Omental fat pad (tissue), 4 donors: Measurements from ENCODE around the gene PTGDR2. TPM values are rescaled to one million over a fixed set of nuclear protein-coding genes. Genes with fewer than 3 reads are reported as not detected.

ENCODE experiments used
- ATAC-seq: fragments of 150-250 bp; one replicate; pipeline ENCODE4 v1.9.1; 2016; ENCODE audit warnings: mild to moderate bottlenecking, moderate library complexity; ENCODE audit not compliant: low FRiP score
- DNase-seq: peaks from one replicate; pipeline ENCODE4 v3.0.0-alpha.2; 2019; ENCODE audit warnings: low spot score
- CTCF ChIP-seq, 3 donors: fragments of 450-650 bp; IDR thresholded peaks; one replicate each; pipeline ENCODE4 v1.5.1; 2016 to 2017; ENCODE audit warnings: antibody characterized with exemption in 3 of 3, mild to moderate bottlenecking in 3 of 3, moderate library complexity in 2 of 3
- total RNA-seq, 4 donors: library from RNA; depleted of rRNA; stranded (reverse); fragments of >200 nt; gene quantifications; one replicate each; pipeline ENCODE4 v1.1.0, GENCODE V29; 2016

Gene PTGDR2
- 1 to 10 TPM in 1 of 4 donors, under 1 TPM in 1, not detected in 2; 0.28 to 1.1 TPM for total RNA-seq

GRCh38 chr11:60855726-60856633, at the start of gene PTGDR2:
TSS of gene PTGDR2 (minus strand) at chr11:60855950. CDS start at chr11:60853722, 2,228 bp downstream.
- no peak for TF ChIP-seq CTCF (IDR thresholded peaks at IDR 0.05)
- no peak for DNase-seq
- no peak for ATAC-seq

GRCh38 chr11:60905047-60905446, 49.3 kb upstream of the PTGDR2 start:
- TF ChIP-seq CTCF (IDR thresholded peaks at IDR 0.05) = no peak
- DNase-seq (no peak), ATAC-seq (no peak)

GRCh38 chr11:60902625-60903024, 46.9 kb upstream of the PTGDR2 start:
- DNase-seq (no peak), ATAC-seq (no peak)
- TF ChIP-seq CTCF (IDR thresholded peaks at IDR 0.05) = no peak

- no peak for ATAC-seq
- TF ChIP-seq CTCF (IDR thresholded peaks at IDR 0.05) = no peak
- no peak for DNase-seq
Observed at GRCh38 chr11:60900673-60901404, 45.1 kb upstream of the PTGDR2 start.

DNA sequence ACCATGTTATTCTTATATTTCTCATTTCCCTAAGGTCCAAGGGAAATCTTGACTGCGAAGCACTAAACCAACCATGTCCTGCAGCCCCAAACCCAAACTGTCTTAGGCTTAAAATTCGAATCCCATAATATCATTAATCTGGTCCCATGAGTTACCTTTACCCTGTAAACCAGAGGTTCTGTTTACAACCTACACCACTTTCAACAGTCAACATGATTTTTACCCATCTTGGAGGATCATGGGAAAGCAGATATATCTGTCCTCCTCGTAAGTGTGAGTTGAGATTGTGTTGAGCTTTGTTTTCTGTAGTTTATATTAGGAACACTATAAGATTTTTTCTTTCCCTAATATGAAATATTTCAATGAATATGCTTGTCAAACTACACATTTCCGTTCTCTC, 44.2 kb upstream of the PTGDR2 start:
- no peak for TF ChIP-seq CTCF (IDR thresholded peaks at IDR 0.05)
- ATAC-seq = no peak
- DNase-seq = no peak

GRCh38 chr11:60899046-60899936, 43.5 kb upstream of the PTGDR2 start:
- ATAC-seq = peak; percentile 69
- peak in 2 of 3 donors; percentile 48 to 74 for TF ChIP-seq CTCF (IDR thresholded peaks at IDR 0.05)
- DNase-seq = no peak
